HG03280 (cell line): ENCODE results near the gene CCDC8.
"Not testable (repeated sequence)": the region's sequence is repeated elsewhere in the genome, so short reads cannot be mapped to it uniquely, and the experiment has no call there.

Source experiments
- ATAC-seq: cut with Tn5 transposase; IDR thresholded peaks from one replicate; pipeline ENCODE4 v1.9.1; 2021; ENCODE audit warnings: mild to moderate bottlenecking, moderate library complexity; ENCODE audit not compliant: unreplicated experiment

The CCDC8 gene

GRCh38 chr19:46404753-46405468 lies 8.5 kb downstream of the CCDC8 start:
- no peak for ATAC-seq

DNA sequence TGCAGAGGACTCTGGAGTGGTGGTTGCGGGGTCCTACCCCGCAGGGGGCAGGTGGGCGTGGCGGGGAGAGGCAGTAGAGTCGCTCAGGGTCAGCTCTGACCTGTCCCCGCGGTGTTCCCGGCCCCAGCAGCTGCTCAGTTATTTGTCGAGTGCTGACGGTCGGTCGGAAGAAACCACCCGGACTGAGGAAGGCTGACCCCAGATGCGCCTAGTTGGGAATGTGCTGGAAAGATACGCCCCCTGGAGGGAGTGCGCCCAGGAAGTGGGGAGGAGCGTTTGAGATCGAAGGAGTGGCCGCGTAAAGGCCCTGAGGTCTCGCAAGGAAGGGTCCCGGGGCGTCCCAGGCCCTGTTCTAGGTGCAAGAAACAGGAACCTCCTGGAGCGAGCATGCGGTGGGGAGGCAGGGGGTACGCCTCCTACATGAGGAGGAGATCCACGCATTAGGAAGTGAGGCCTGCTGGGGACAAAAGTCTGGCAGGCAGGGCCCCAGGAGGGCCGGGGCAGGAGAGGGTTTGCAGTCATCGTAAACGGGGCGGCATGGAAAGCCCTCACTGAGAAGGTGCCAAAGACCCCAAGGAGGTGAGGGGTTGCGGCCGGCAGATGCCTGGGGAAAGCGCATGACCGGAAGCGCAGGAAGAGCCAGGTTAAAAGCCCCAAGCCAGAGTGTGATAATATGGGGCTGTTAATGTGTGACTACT lies 9.2 kb downstream of the CCDC8 start:
- no peak for ATAC-seq

DNA sequence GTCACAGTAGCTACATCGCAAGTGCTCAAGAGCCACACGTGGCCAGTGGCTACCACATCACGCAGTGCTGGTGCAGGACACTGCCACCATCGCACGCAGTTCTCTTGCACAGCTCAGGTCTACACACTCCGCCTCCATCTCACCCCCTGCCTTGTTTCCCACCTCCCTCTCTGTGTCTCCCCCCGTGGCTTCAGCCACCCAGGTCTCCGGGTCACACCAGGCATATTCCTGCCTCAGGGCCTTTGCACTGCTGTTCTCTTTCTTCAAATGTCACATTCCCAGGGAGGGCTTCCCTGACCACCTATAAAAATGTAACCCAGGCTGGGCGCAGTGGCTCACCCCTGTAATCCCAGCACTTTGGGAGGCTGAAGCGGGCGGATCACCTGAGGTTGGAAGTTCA lies 10.6 kb downstream of the CCDC8 start:
- no peak for ATAC-seq

- ATAC-seq = not testable (repeated sequence)
Observed at GRCh38 chr19:46397801-46398479, 15.4 kb downstream of the CCDC8 start.

DNA sequence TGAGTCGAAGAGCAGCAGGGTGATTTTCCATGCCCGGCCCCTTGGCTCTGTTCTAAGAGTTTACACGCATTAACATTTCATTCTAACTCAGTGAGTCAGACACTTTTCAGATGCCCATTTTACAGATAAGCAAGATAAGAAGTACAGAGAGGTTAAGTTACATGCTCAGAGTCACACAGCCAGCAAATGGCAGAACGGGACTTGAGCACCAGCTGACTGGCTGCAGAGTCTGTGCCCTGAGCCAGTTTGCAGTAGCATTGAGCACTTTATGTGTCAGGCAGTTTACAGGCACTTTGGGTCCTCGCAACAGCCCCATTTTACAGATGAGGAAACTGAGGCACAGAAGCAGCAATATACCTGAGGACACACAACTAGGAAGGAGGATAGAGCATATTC lies 19.0 kb downstream of the CCDC8 start:
- ATAC-seq = no peak

DNA sequence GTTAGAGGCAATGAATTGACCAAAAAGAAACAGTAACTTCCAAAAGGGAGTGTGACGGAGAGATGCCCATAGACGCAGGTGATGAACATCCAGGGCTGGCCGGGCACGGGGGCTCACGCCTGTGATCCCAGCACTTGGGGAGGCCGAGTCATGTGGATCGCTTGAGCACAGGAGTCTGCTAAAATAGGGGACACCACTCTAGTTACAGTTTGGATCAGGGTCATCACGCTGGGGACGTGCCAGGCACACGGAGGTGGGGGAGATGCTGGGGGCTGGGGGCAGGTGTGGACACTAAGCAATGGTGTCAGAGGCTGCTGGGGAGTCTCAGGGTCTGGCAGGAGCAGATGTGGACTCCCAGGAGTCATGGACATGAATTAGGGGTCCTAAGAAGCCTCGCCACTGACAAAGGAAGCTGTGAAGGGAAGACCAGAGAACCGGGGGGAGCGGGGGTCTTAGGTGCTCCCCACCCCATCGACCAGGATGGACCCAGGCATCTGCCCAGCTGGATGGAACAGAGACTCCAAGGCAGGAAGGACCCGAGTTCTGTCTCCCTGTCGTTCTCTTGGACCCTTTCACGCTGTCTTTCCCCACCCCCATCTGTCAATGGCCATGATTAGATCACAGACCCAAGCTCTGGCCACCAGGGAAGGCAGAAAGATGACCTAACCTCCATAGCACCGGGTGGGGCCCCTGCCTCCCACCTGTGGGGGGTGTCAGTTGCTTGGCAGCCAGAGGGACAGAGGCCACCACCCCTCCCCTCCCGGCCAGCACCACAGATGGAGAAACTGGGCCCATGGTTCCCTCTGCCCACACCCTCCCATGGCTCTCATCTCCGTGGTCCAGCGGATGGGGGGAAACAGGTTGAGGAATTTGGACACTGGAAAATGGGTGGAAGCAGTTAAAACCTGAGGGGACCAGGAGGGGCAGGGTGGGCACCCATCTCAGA lies 19.6 kb downstream of the CCDC8 start:
- no peak for ATAC-seq

DNA sequence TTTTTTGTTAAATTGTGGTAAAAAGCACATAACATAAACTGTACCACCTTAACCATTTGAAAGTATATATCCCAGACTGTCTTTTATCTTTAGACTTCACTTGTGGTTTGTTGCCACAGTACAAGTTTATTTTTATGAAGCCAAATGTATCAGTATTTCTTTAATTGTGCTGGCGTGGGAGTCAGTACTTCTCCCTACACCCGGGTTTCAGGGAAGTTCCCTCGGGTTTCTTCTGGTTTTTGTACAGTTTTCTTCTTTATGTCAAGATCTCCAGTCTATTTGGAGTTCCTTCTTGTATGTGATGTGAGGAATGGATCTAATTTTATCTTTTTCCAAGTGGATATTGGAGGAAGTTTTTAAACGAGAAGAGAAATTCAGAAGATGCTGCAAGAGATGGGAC lies 20.5 kb downstream of the CCDC8 start:
- ATAC-seq = no peak

GRCh38 chr19:46392252-46392801 lies 21.0 kb downstream of the CCDC8 start:
- no peak for ATAC-seq

- no peak for ATAC-seq
Observed at GRCh38 chr19:46391296-46392251, 21.8 kb downstream of the CCDC8 start.

DNA sequence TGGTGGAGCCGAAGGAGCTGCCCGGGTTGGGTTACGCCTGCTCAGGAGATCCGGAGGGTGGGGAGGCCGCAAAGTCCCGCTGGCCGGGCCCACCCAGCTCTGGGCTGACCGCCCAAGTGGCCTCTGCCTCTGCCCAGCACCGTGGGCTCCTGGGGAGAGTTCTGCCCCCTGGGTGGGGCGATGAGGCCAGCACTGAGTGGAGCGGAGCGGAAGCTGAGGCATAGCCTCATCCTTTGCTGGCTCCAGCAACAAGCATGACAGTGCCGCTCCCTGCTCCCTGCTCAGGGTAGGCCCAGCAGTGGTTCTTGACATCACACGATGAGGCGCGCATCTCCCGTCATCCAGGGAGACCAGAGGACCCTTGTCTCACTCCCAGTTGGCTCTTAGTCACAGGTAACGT lies 22.5 kb downstream of the CCDC8 start:
- ATAC-seq = no peak

GRCh38 chr19:46390121-46390858 lies 23.1 kb downstream of the CCDC8 start:
- ATAC-seq = no peak

GRCh38 chr19:46388311-46389095 lies 24.9 kb downstream of the CCDC8 start:
- no peak for ATAC-seq

GRCh38 chr19:46387713-46388130 lies 25.6 kb downstream of the CCDC8 start:
- ATAC-seq = no peak

DNA sequence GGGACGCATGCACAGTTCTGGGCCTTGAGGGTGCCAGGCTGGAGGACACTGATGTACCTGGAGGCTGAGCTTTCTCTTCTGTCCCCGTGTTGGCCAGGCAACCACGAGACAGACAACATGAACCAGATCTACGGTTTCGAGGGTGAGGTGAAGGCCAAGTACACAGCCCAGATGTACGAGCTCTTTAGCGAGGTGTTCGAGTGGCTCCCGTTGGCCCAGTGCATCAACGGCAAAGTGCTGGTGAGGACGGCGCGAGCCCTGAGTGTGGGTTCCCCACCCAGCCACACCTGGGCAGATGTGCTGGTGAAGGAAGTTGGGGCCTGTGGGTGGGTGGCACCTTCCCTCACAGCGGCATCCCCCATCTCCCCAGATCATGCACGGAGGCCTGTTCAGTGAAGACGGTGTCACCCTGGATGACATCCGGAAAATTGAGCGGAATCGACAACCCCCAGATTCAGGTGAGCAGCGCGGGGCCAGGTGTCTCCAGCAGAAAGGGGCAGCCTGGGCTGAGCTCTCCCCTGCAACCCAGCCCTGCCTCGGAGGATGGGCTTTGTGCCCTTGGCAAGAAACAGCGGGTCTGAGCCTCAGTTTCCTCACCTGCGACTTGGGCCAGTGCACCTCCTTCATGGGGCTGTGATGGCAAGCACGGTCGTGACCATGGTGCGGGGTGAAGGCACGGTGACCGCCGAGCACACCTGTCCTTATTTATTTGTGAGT lies 26.2 kb downstream of the CCDC8 start:
- ATAC-seq = no peak

DNA sequence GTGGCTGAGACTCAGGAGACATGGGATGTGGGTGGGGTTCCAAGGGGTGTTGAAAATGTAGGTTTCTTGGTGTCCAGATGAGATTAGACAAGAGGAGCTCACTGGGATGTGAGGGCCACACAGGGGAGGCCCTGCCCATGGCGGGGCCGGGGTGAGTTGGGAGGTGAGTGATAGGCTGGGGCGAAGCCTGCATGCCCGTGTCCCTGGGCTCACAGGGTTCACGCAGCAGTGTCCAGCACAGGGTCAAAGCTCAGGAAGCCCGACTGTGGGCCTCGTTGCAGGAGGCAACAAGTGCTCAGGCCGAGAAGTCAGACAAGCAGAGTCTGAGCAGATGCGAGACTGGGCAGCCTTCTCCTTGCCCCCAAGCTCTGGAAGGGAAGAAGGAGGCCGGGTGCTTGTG lies 27.2 kb downstream of the CCDC8 start:
- ATAC-seq = no peak

DNA sequence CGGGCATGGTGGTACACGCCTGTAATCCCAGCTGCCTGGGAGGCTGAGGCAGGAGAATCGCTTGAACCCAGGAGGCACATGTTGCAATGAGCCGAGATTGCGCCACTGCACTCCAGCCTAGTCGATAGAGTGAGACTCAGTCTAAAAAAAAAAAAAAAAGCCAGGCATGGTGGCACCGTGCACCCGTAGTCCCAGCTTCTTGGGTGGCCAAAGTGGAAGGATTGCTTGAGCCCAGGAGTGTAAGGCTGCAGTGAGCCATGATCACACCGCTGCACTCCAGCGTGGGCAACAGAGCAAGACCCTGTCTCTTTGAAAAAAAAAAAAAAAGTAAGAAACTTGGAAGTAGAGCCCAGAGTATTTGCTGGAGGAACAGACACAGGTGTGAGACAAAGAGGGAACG lies 27.7 kb downstream of the CCDC8 start:
- no peak for ATAC-seq

- no peak for ATAC-seq
Observed at GRCh38 chr19:46384396-46384795, 29.0 kb downstream of the CCDC8 start.
